Neural cell (in vitro differentiated cells): ENCODE data around the gene RUNDC3A. TPM values are rescaled to one million over a fixed set of nuclear protein-coding genes. Genes with fewer than 3 reads are reported as not detected.

Experiments used
- H2AFZ ChIP-seq: fragments of 200-600, 300-800 bp; sonication (generic), shearing (Covaris generic); 2 replicates; pipeline ENCODE4 v1.6.0; 2014; ENCODE audit warnings: low read depth, mild to moderate bottlenecking, antibody characterized with exemption, low read length, moderate library complexity
- H3F3A ChIP-seq: fragments of 200-600 bp; shearing (Covaris generic); 2 replicates; pipeline ENCODE4 v1.6.1; 2016; ENCODE audit warnings: mild to moderate bottlenecking, moderate library complexity, mixed read lengths, antibody characterized with exemption, low read length; ENCODE audit not compliant: insufficient read depth, poor library complexity, severe bottlenecking
- H3K27ac ChIP-seq: fragments of 200-600, 300-800 bp; sonication (generic), shearing (Covaris generic); 2 replicates; pipeline ENCODE4 v1.5.1; 2014; ENCODE audit warnings: mild to moderate bottlenecking, low read length, moderate library complexity
- H3K27me3 ChIP-seq: fragments of 300-800, 200-600 bp; sonication (generic), shearing (Covaris generic); 2 replicates; pipeline ENCODE4 v1.6.0; 2014; ENCODE audit warnings: mild to moderate bottlenecking, low read depth, low read length, moderate library complexity; ENCODE audit not compliant: insufficient read depth
- H3K36me3 ChIP-seq: fragments of 300-800, 200-600 bp; sonication (generic), shearing (Covaris generic); 2 replicates; pipeline ENCODE4 v1.5.1; 2014; ENCODE audit warnings: mild to moderate bottlenecking, antibody characterized with exemption, low read length, moderate library complexity; ENCODE audit not compliant: insufficient read depth
- H3K4me2 ChIP-seq: fragments of 300-800, 200-600 bp; sonication (generic), shearing (Covaris generic); 2 replicates; pipeline ENCODE4 v1.6.0; 2014; ENCODE audit warnings: mild to moderate bottlenecking, low read length
- H3K4me3 ChIP-seq: fragments of 300-800, 200-600 bp; sonication (generic), shearing (Covaris generic); 2 replicates; pipeline ENCODE4 v1.5.1; 2014; ENCODE audit warnings: mild to moderate bottlenecking, low read length, moderate library complexity
- H3K79me2 ChIP-seq: fragments of 200-600 bp; shearing (Covaris generic); replicated peaks from 2 replicates; pipeline ENCODE4 v1.6.0; 2014; ENCODE audit warnings: mild to moderate bottlenecking, low read length, moderate library complexity; ENCODE audit not compliant: insufficient read depth
- H3K9ac ChIP-seq: fragments of 300-800, 200-600 bp; sonication (generic), shearing (Covaris generic); 2 replicates; pipeline ENCODE4 v1.6.1; 2016; ENCODE audit warnings: mild to moderate bottlenecking, low read length, mixed read lengths
- H3K9me2 ChIP-seq: fragments of 200-600 bp; shearing (Covaris generic); 2 replicates; pipeline ENCODE4 v1.6.1; 2016; ENCODE audit warnings: mild to moderate bottlenecking, low read length, mixed read lengths; ENCODE audit not compliant: insufficient read depth
- H3K9me3 ChIP-seq: fragments of 200-600, 300-800 bp; sonication (generic), shearing (Covaris generic); 2 replicates; pipeline ENCODE4 v1.6.1; 2016; ENCODE audit warnings: mild to moderate bottlenecking, mixed run types, low read length, moderate library complexity, mixed read lengths
- H4K20me1 ChIP-seq: fragments of 200-600 bp; shearing (Covaris generic); 2 replicates; pipeline ENCODE4 v1.6.1; 2016; ENCODE audit warnings: mild to moderate bottlenecking, mixed run types; ENCODE audit not compliant: insufficient read depth
- EP300 ChIP-seq: fragments of 450-650 bp; conservative IDR thresholded peaks from 2 replicates; pipeline ENCODE4 v1.6.1; 2014; ENCODE audit warnings: antibody characterized with exemption, mild to moderate bottlenecking, moderate library complexity; ENCODE audit not compliant: poor library complexity, severe bottlenecking
- EZH2 ChIP-seq: fragments of 200-600, 300-800 bp; shearing (Covaris generic), sonication (generic); IDR thresholded peaks from 2 replicates; pipeline ENCODE4 v1.6.1; 2014; ENCODE audit warnings: antibody characterized with exemption, low read length, borderline replicate concordance, mild to moderate bottlenecking; ENCODE audit not compliant: insufficient read depth, poor library complexity, severe bottlenecking
- MXI1 ChIP-seq: fragments of 450-650 bp; conservative IDR thresholded peaks from 2 replicates; pipeline ENCODE4 v1.6.1; 2014; ENCODE audit warnings: antibody characterized with exemption, mild to moderate bottlenecking; ENCODE audit not compliant: poor library complexity, severe bottlenecking
- POLR2AphosphoS5 ChIP-seq: IDR thresholded peaks from 2 replicates; pipeline ENCODE4 v1.6.1; 2012
- RAD21 ChIP-seq: fragments of 450-650 bp; conservative IDR thresholded peaks from 2 replicates; pipeline ENCODE4 v1.6.1; 2014; ENCODE audit warnings: antibody characterized with exemption, mild to moderate bottlenecking, moderate library complexity
- SMC3 ChIP-seq: fragments of 450-650 bp; conservative IDR thresholded peaks from 2 replicates; pipeline ENCODE4 v1.6.1; 2014; ENCODE audit warnings: antibody characterized with exemption, mild to moderate bottlenecking, moderate library complexity; ENCODE audit not compliant: poor library complexity
- TAF1 ChIP-seq: IDR thresholded peaks from 2 replicates; pipeline ENCODE4 v1.6.1; 2012; ENCODE audit warnings: low read depth
- polyA plus RNA-seq: library from polyadenylated mRNA; depleted of rRNA; stranded (reverse); fragments of >200 nt; gene quantifications from 2 replicates; pipeline ENCODE4 v1.2.3, GENCODE V29; 2014
- TF ChIP-seq, protein P1 (sequence below): IDR thresholded peaks from 2 replicates; pipeline ENCODE4 v1.6.1; 2012; ENCODE audit warnings: borderline replicate concordance
- TF ChIP-seq, protein P2 (sequence below): fragments of 450-650 bp; IDR thresholded peaks from 2 replicates; pipeline ENCODE4 v1.5.1; 2014; ENCODE audit warnings: antibody characterized with exemption, mild to moderate bottlenecking, moderate library complexity; ENCODE audit not compliant: poor library complexity, severe bottlenecking

The RUNDC3A gene
- polyA plus RNA-seq, 1 donor from 2014 or later = 279 TPM

- TF ChIP-seq RAD21 = no peak
- TF ChIP-seq POLR2AphosphoS5 = no peak
- TF ChIP-seq EP300 = no peak
- TF ChIP-seq, protein P1, sequence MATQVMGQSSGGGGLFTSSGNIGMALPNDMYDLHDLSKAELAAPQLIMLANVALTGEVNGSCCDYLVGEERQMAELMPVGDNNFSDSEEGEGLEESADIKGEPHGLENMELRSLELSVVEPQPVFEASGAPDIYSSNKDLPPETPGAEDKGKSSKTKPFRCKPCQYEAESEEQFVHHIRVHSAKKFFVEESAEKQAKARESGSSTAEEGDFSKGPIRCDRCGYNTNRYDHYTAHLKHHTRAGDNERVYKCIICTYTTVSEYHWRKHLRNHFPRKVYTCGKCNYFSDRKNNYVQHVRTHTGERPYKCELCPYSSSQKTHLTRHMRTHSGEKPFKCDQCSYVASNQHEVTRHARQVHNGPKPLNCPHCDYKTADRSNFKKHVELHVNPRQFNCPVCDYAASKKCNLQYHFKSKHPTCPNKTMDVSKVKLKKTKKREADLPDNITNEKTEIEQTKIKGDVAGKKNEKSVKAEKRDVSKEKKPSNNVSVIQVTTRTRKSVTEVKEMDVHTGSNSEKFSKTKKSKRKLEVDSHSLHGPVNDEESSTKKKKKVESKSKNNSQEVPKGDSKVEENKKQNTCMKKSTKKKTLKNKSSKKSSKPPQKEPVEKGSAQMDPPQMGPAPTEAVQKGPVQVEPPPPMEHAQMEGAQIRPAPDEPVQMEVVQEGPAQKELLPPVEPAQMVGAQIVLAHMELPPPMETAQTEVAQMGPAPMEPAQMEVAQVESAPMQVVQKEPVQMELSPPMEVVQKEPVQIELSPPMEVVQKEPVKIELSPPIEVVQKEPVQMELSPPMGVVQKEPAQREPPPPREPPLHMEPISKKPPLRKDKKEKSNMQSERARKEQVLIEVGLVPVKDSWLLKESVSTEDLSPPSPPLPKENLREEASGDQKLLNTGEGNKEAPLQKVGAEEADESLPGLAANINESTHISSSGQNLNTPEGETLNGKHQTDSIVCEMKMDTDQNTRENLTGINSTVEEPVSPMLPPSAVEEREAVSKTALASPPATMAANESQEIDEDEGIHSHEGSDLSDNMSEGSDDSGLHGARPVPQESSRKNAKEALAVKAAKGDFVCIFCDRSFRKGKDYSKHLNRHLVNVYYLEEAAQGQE = no peak
- no peak for TF ChIP-seq SMC3
- TF ChIP-seq EZH2 = no peak
- no peak for TF ChIP-seq TAF1
- TF ChIP-seq, protein P2, sequence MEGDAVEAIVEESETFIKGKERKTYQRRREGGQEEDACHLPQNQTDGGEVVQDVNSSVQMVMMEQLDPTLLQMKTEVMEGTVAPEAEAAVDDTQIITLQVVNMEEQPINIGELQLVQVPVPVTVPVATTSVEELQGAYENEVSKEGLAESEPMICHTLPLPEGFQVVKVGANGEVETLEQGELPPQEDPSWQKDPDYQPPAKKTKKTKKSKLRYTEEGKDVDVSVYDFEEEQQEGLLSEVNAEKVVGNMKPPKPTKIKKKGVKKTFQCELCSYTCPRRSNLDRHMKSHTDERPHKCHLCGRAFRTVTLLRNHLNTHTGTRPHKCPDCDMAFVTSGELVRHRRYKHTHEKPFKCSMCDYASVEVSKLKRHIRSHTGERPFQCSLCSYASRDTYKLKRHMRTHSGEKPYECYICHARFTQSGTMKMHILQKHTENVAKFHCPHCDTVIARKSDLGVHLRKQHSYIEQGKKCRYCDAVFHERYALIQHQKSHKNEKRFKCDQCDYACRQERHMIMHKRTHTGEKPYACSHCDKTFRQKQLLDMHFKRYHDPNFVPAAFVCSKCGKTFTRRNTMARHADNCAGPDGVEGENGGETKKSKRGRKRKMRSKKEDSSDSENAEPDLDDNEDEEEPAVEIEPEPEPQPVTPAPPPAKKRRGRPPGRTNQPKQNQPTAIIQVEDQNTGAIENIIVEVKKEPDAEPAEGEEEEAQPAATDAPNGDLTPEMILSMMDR = no peak
- TF ChIP-seq MXI1 = no peak
- Histone ChIP-seq H3K9me3 (no peaks in the 10 kb centered on the region), H3K27me3 (no peaks in the 10 kb centered on the region), H3F3A (no peaks in the 10 kb centered on the region), H3K36me3 (no peaks in the 10 kb centered on the region), H3K27ac (no peak overlapping the region), H2AFZ (no peak overlapping the region), H3K4me2 (no peak overlapping the region), H3K4me3 (no peak overlapping the region), H3K9ac (no peak overlapping the region), H4K20me1 (peaks cover 50% of the 10 kb centered on the region), H3K9me2 (no peaks in the 10 kb centered on the region), H3K79me2 (peaks cover 50% of the 10 kb centered on the region)
These were observed 49.7 kb downstream of the RUNDC3A start for GRCh38 chr17:44358066-44358465.

DNA sequence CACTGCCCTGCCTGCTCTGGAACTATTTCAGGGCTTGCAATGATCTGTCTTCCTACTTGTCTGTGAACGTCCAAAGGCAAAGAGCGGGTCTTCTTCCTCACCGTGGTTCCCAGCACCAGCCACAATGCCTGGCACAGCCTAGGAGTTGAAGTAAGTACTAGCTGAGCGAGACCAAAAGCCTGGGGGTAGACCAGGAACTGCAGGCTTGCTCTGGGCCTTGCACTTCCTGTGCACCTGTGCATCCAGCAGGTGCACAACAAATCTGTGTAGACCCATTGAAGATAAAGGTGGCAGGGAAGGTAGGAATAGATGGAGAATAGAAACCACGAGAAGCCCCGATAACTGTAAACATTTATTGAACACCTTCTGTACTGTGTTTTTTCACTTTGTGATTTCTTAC is 50.6 kb downstream of the RUNDC3A start:
- Histone ChIP-seq H2AFZ (no peak overlapping the region), H3K9me2 (no peaks in the 10 kb centered on the region), H3K27me3 (no peaks in the 10 kb centered on the region), H3F3A (no peaks in the 10 kb centered on the region), H3K27ac (no peak overlapping the region), H3K4me2 (no peak overlapping the region), H3K4me3 (no peak overlapping the region), H4K20me1 (peaks cover 50% of the 10 kb centered on the region), H3K9me3 (no peaks in the 10 kb centered on the region), H3K79me2 (peaks cover 57% of the 10 kb centered on the region), H3K36me3 (no peaks in the 10 kb centered on the region), H3K9ac (no peak overlapping the region)
- TF ChIP-seq EP300 (no peak), POLR2AphosphoS5 (no peak), TAF1 (no peak), SMC3 (no peak), RAD21 (no peak), EZH2 (no peak), MXI1 (no peak)
- TF ChIP-seq, protein P1 = no peak
- TF ChIP-seq, protein P2 = no peak
